Vagina (tissue), 2 donors: ENCODE measurements around the gene GORASP1.

Experiments
- POLR2AphosphoS5 ChIP-seq, 2 donors: sonication (generic); formaldehyde crosslinking; IDR thresholded peaks; one replicate each; pipeline ENCODE4 v1.9.0; 2017; ENCODE audit warnings: antibody characterized with exemption in 2 of 2, mild to moderate bottlenecking in 2 of 2, low read depth in 1 of 2; ENCODE audit not compliant: insufficient read depth in 1 of 2
- TF ChIP-seq, protein P1 (sequence below), 3 experiments: fragments of 450-650 bp in 2 of 3; fragments of 200-600 bp in 1 of 3; sonication (generic) in 1 of 3; IDR thresholded peaks; one replicate each; pipeline ENCODE4 v1.5.1; 2017 to 2019; ENCODE audit warnings: antibody characterized with exemption in 3 of 3, mild to moderate bottlenecking in 2 of 3, moderate library complexity in 2 of 3

DNA sequence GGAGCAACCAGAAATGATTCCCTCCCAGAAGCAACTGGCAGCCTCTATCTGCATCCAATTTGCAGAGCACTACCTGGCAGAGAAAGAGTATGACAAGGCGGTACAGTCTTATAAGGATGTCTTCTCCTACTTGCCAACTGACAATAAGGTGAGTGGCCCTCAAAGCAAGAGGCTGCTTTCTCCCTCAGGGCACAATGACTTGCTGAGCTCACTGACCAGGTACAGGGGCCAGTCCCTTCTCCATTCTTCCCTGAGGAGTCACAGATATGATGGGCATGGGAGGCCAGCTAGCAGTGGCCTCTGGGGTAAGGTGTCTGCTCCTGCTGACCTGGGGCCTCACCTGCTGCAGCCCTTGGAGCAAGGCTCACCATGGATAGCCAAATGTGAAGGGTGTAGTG, 25.7 kb upstream of the GORASP1 start:
- TF ChIP-seq, protein P1, sequence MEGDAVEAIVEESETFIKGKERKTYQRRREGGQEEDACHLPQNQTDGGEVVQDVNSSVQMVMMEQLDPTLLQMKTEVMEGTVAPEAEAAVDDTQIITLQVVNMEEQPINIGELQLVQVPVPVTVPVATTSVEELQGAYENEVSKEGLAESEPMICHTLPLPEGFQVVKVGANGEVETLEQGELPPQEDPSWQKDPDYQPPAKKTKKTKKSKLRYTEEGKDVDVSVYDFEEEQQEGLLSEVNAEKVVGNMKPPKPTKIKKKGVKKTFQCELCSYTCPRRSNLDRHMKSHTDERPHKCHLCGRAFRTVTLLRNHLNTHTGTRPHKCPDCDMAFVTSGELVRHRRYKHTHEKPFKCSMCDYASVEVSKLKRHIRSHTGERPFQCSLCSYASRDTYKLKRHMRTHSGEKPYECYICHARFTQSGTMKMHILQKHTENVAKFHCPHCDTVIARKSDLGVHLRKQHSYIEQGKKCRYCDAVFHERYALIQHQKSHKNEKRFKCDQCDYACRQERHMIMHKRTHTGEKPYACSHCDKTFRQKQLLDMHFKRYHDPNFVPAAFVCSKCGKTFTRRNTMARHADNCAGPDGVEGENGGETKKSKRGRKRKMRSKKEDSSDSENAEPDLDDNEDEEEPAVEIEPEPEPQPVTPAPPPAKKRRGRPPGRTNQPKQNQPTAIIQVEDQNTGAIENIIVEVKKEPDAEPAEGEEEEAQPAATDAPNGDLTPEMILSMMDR (IDR thresholded peaks at IDR 0.05): no peak
- no peak for TF ChIP-seq POLR2AphosphoS5 (IDR thresholded peaks at IDR 0.05; ENCODE audit: insufficient read depth in 1 of 2, low read depth in 1 of 2)
